Body of pancreas (tissue), 4 donors: ENCODE measurements around the gene CDC5L. TPM values are rescaled to one million over a fixed set of nuclear protein-coding genes. Genes with fewer than 3 reads are reported as not detected.

Experiments used
- ATAC-seq: fragments of 150-250 bp; one replicate; pipeline ENCODE4 v1.9.1; 2016
- DNase-seq, 4 donors: peaks; one replicate each; pipeline ENCODE4 v3.0.0-alpha.2; 2019
- H3K27ac ChIP-seq, 4 donors: fragments of 200-600 bp; sonication (generic); 1 replicate in 3 of 4; 2 replicates in 1 of 4; pipeline versions ENCODE4 v1.5.1 to v1.6.1; 2016 to 2019; ENCODE audit warnings: mild to moderate bottlenecking in 1 of 4, mixed read lengths in 1 of 4, moderate library complexity in 1 of 4
- H3K27me3 ChIP-seq, 2 donors: fragments of 200-600 bp; sonication (generic); one replicate each; pipeline ENCODE4 v1.6.0; 2016; ENCODE audit warnings: mild to moderate bottlenecking in 1 of 2
- H3K36me3 ChIP-seq, 2 donors: fragments of 200-600 bp; sonication (generic); replicated peaks in 1 of 2; 2 replicates each; pipeline ENCODE4 v1.5.1; 2016; ENCODE audit warnings: low read depth in 2 of 2; ENCODE audit not compliant: insufficient read depth in 1 of 2
- H3K4me1 ChIP-seq: fragments of 200-600 bp; sonication (generic); one replicate; pipeline ENCODE4 v1.6.0; 2016
- H3K4me3 ChIP-seq, 2 donors: fragments of 200-600 bp; sonication (generic); 1 replicate in 1 of 2; 2 replicates in 1 of 2; pipeline ENCODE4 v1.5.1; 2016 to 2019
- H3K9me3 ChIP-seq, 3 donors: fragments of 200-600 bp; sonication (generic); 1 replicate in 2 of 3; 2 replicates in 1 of 3; pipeline ENCODE4 v1.5.1; 2016
- POLR2A ChIP-seq, 3 donors: fragments of 450-650 bp; IDR thresholded peaks; one replicate each; pipeline ENCODE4 v1.6.1; 2016; ENCODE audit warnings: antibody characterized with exemption in 3 of 3, mild to moderate bottlenecking in 2 of 3
- WGBS, 2 donors: methylation state at CpG; one replicate each; pipeline ENCODE4 v1.1.5; 2017; 5-methylcytosine and 5-hydroxymethylcytosine counted together
- intact Hi-C: fragments of 100-400 bp; cut with DNase I; formaldehyde crosslinking; loops from one replicate; pipeline ENCODE4 v1.15.1; 2023
- total RNA-seq, 2 donors: library from RNA; depleted of rRNA; stranded (reverse); fragments of >200 nt; gene quantifications; one replicate each; pipeline ENCODE4 v1.1.0, GENCODE V29; 2016
- TF ChIP-seq, protein P1 (sequence below), 7 experiments: fragments of 450-650 bp in 4 of 7; fragments of 200-600 bp in 3 of 7; sonication (generic) in 3 of 7; IDR thresholded peaks; one replicate each; pipeline ENCODE4 v1.5.1; 2016 to 2019; ENCODE audit warnings: antibody characterized with exemption in 7 of 7

CDC5L gene
- total RNA-seq, 2 donors from 2014 or later, result 10.2 to 11.2 TPM

- peak; percentile 96 for ATAC-seq
Measured at GRCh38 chr6:44475779-44476434, 88.4 kb downstream of the CDC5L start.

DNA sequence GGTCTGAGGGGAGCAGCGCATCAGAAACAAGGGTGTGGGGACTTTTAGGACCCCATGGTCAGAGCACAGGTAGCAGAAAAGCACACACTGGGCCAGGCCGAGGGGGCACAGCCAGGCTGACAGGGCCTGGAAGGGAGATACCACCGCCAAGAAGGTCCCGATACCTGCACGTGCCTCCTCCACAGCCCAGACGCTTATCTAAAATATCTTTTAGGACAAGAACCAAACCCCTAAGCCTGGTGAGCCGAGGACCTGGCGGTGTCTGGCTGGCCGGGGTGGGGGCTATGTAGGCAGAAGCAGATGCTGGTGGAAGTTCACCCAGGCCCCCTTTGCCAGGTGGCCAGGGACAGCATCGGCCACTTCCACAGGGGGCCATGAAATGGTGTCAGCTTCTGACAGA, 89.3 kb downstream of the CDC5L start:
- Histone ChIP-seq H3K9me3 (no peaks in the 10 kb centered on the region), H3K36me3 (no peaks in the 10 kb centered on the region), H3K27me3 (no peaks in the 10 kb centered on the region), H3K4me3 (no peak overlapping the region), H3K27ac (no peak overlapping the region), H3K4me1 (peaks cover 8% of the 10 kb centered on the region)
- no peak for ATAC-seq
- 89% methylated on average over 10 of the region's 10 CpGs for WGBS, 2 donors
- intact Hi-C loops, result loop anchor here (10.0 kb wide), 1 partner anchor 1238 kb away; no protein-coding TSS in a partner anchor
- TF ChIP-seq POLR2A (IDR thresholded peaks at IDR 0.05), result no peak
- DNase-seq, result no peak

More at GRCh38 chr6:44475779-44476434, 88.4 kb downstream of the CDC5L start:
- intact Hi-C loops, result loop anchor here (10.0 kb wide), 1 partner anchor 1239 kb away; no protein-coding TSS in a partner anchor
- H3K27ac ChIP-seq, result no peak overlapping the region
- WGBS, 2 donors, result 37 to 82% methylated on average over 9 to 23 of the region's 23 CpGs
- DNase-seq, result peak; percentile 81 to 88 (median 85)
- H3K27me3 ChIP-seq, result no peaks in the 10 kb centered on the region
- no peaks in the 10 kb centered on the region for H3K9me3 ChIP-seq
- H3K4me3 ChIP-seq, result no peak overlapping the region
- no peak for TF ChIP-seq POLR2A (IDR thresholded peaks at IDR 0.05)
- TF ChIP-seq, protein P1, sequence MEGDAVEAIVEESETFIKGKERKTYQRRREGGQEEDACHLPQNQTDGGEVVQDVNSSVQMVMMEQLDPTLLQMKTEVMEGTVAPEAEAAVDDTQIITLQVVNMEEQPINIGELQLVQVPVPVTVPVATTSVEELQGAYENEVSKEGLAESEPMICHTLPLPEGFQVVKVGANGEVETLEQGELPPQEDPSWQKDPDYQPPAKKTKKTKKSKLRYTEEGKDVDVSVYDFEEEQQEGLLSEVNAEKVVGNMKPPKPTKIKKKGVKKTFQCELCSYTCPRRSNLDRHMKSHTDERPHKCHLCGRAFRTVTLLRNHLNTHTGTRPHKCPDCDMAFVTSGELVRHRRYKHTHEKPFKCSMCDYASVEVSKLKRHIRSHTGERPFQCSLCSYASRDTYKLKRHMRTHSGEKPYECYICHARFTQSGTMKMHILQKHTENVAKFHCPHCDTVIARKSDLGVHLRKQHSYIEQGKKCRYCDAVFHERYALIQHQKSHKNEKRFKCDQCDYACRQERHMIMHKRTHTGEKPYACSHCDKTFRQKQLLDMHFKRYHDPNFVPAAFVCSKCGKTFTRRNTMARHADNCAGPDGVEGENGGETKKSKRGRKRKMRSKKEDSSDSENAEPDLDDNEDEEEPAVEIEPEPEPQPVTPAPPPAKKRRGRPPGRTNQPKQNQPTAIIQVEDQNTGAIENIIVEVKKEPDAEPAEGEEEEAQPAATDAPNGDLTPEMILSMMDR (IDR thresholded peaks at IDR 0.05), result peak; percentile 84 to 96 (median 92)
- H3K36me3 ChIP-seq, result no peaks in the 10 kb centered on the region
- H3K4me1 ChIP-seq, result peaks cover 8% of the 10 kb centered on the region

DNA sequence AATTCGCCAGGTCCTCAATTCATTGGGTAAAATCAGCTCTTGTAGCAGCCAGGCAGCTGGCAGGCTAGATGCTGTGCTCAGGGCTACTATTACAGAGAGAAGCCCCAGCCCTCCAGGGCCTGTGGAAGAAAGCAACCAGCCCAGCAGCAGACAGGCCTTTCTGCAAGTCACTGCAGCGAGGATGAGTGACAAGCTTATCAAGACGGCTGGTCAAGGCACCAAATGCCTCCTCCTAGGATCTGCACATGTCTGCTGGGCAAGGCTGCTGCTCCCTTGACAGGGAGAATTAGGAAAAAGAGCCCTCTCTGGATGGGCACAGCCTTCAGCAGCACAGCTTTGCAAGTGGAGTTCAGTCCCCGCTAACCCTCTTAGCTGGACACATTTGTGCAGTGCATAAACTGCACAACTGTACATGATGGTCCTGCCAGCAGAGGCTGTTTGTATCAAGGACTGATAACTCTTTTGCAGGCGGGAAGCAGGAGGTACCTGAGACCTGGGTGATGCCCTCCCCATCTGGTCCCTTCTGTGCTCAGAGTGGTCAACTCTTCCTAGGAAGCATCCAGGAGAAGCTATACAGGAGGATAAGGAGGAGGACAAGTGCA, 89.9 kb downstream of the CDC5L start:
- no peaks in the 10 kb centered on the region for H3K27me3 ChIP-seq
- H3K27ac ChIP-seq, result no peak overlapping the region
- H3K4me3 ChIP-seq, result no peak overlapping the region
- ATAC-seq (no peak), DNase-seq (no peak)
- no peaks in the 10 kb centered on the region for H3K9me3 ChIP-seq
- WGBS, 2 donors, result 85 to 88% methylated on average over 1 to 5 of the region's 5 CpGs
- no peak for TF ChIP-seq POLR2A (IDR thresholded peaks at IDR 0.05)
- TF ChIP-seq, protein P1 (IDR thresholded peaks at IDR 0.05), result no peak
- no peaks in the 10 kb centered on the region for H3K36me3 ChIP-seq
- intact Hi-C loops, result loop anchor here (10.0 kb wide), 1 partner anchor 1237 kb away; no protein-coding TSS in a partner anchor
- H3K4me1 ChIP-seq, result peaks cover 8% of the 10 kb centered on the region

- ATAC-seq (no peak), DNase-seq (no peak)
- intact Hi-C loops, result loop anchor here (10.0 kb wide), 1 partner anchor 1237 kb away; no protein-coding TSS in a partner anchor
- Histone ChIP-seq H3K4me1 (peaks cover 8% of the 10 kb centered on the region), H3K27ac (no peak overlapping the region), H3K27me3 (no peaks in the 10 kb centered on the region), H3K9me3 (no peaks in the 10 kb centered on the region), H3K4me3 (no peak overlapping the region), H3K36me3 (no peaks in the 10 kb centered on the region)
- WGBS, 2 donors, result 72 to 100% methylated on average over 1 to 3 of the region's 3 CpGs
- no peak for TF ChIP-seq POLR2A (IDR thresholded peaks at IDR 0.05)
- TF ChIP-seq, protein P1 (IDR thresholded peaks at IDR 0.05), result no peak
Measured at GRCh38 chr6:44478158-44478557, 90.7 kb downstream of the CDC5L start.

- Histone ChIP-seq H3K27ac (no peak overlapping the region), H3K4me1 (peaks cover 8% of the 10 kb centered on the region), H3K27me3 (no peaks in the 10 kb centered on the region), H3K4me3 (no peak overlapping the region), H3K9me3 (no peaks in the 10 kb centered on the region), H3K36me3 (no peaks in the 10 kb centered on the region)
- no peak for DNase-seq
- ATAC-seq, result no peak
- WGBS, 2 donors, result 53 to 55% methylated on average over 11 of the region's 11 CpGs
- TF ChIP-seq, protein P1 (IDR thresholded peaks at IDR 0.05), result no peak
- no peak for TF ChIP-seq POLR2A (IDR thresholded peaks at IDR 0.05)
- intact Hi-C loops, result loop anchor here (10.0 kb wide), 1 partner anchor 1236 kb away; no protein-coding TSS in a partner anchor
Measured at GRCh38 chr6:44478591-44479254, 91.2 kb downstream of the CDC5L start.
